Measurements from ENCODE around the gene PTPRG.

DNA sequence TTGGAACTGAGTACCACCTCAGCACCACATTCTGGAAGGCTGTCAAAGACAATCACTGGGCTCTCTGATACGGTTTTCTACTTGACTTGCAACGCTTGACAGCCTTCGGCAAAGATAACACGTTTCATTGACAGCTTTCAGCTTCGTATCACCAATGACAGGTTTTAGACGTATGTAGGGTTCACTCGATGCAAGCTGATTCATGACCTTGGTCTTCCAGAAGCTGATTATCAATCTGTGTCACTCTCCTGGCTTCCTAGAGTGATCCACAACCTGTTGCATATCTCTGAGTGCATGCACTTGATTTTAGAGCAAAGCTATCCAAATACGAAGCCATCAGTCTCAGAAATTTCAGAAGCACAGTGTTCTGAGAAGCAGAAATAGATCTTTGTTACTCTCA lies 430.3 kb downstream of the PTPRG start:
- TF ChIP-seq POLR2AphosphoS5 (IDR thresholded peaks at IDR 0.05; ENCODE audit: low read depth, low read length), result no peak
- TF ChIP-seq FOSL1 (IDR thresholded peaks at IDR 0.05; ENCODE audit: low read depth), result no peak
